Heart left ventricle (tissue), 13 donors: ENCODE results near the gene ZNF275.

Source experiments
- POLR2A ChIP-seq, 2 donors: fragments of 450-650 bp; IDR thresholded peaks; one replicate each; pipeline ENCODE4 v1.6.1; 2017; ENCODE audit warnings: antibody characterized with exemption in 2 of 2, mild to moderate bottlenecking in 2 of 2, moderate library complexity in 2 of 2
- TF ChIP-seq, protein P1 (sequence below), 12 donors: fragments of 200-600 bp; sonication (generic) in 4 of 12; IDR thresholded peaks; one replicate each; pipeline versions ENCODE4 v1.5.0 to v1.8.0; 2018 to 2022; ENCODE audit warnings: antibody characterized with exemption in 12 of 12, mild to moderate bottlenecking in 5 of 12
- donor health status: ischemic (EF 13 %, LVEDD 7.1; RV severe dilation, severe dysfunction).
- donor health status: DM: no; HTN: yes; CAD: no.
- donor health status: DM: no; HTN: no; CAD: no.
- donor health status: ischemic (EF 25% LVEDD 6.9; RV normal size, moderate dysfunction).
- donor health status: ischemic (EF 25% LVEDD 5.7; RV mildly dilated, moderate dysfunction).
- donor health status: ischemic (EF 35%, LVEDD 5.7; RV mildly dilated, moderate dysfunction).
- donor health status: nonischemic (EF 11% LVEDD 7.7; RV severe dilation, severe dysfunction).
- donor health status: DM: yes; HTN: yes; CAD: no.
- donor health status: PGD.
- donor health status: ischemic (EF 29% LVEDD 5.4; RV normal size, mild dysfunction).
- donor health status: nonischemic (EF 23%, LVEDD 6.1; RV moderate dilation, normal function).

- TF ChIP-seq POLR2A (IDR thresholded peaks at IDR 0.05), result no peak
- TF ChIP-seq, protein P1, sequence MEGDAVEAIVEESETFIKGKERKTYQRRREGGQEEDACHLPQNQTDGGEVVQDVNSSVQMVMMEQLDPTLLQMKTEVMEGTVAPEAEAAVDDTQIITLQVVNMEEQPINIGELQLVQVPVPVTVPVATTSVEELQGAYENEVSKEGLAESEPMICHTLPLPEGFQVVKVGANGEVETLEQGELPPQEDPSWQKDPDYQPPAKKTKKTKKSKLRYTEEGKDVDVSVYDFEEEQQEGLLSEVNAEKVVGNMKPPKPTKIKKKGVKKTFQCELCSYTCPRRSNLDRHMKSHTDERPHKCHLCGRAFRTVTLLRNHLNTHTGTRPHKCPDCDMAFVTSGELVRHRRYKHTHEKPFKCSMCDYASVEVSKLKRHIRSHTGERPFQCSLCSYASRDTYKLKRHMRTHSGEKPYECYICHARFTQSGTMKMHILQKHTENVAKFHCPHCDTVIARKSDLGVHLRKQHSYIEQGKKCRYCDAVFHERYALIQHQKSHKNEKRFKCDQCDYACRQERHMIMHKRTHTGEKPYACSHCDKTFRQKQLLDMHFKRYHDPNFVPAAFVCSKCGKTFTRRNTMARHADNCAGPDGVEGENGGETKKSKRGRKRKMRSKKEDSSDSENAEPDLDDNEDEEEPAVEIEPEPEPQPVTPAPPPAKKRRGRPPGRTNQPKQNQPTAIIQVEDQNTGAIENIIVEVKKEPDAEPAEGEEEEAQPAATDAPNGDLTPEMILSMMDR (IDR thresholded peaks at IDR 0.05), result no peak
Observed at GRCh38 chrX:153357877-153358276, 23.9 kb downstream of the ZNF275 start.
